Measurements from ENCODE around the gene SERPINA1.

The SERPINA1 gene

GRCh38 chr14:94380225-94381148, 7.9 kb downstream of the SERPINA1 start:
- Histone ChIP-seq H3K4me1 (ENCODE audit: control insufficient read depth, insufficient read depth, low read length) (peaks cover 5% of the 10 kb centered on the region), H3K27me3 (ENCODE audit: control insufficient read depth, insufficient read depth, low read length) (no peaks in the 10 kb centered on the region), H3K9ac (ENCODE audit: low read depth, low read length) (no peak overlapping the region), H3K9me3 (ENCODE audit: control insufficient read depth, insufficient read depth, low read length) (no peaks in the 10 kb centered on the region), H3K4me3 (ENCODE audit: low read depth, low read length) (no peak overlapping the region), H3K36me3 (ENCODE audit: control insufficient read depth, insufficient read depth, low read length) (no peaks in the 10 kb centered on the region)

GRCh38 chr14:94379291-94380224, 8.8 kb downstream of the SERPINA1 start:
- Histone ChIP-seq H3K4me3 (ENCODE audit: low read depth, low read length) (no peak overlapping the region), H3K9me3 (ENCODE audit: control insufficient read depth, insufficient read depth, low read length) (no peaks in the 10 kb centered on the region), H3K9ac (ENCODE audit: low read depth, low read length) (no peak overlapping the region), H3K4me1 (ENCODE audit: control insufficient read depth, insufficient read depth, low read length) (peaks cover 5% of the 10 kb centered on the region), H3K27me3 (ENCODE audit: control insufficient read depth, insufficient read depth, low read length) (no peaks in the 10 kb centered on the region), H3K36me3 (ENCODE audit: control insufficient read depth, insufficient read depth, low read length) (no peaks in the 10 kb centered on the region)

GRCh38 chr14:94378527-94379290, 9.7 kb downstream of the SERPINA1 start:
- no peaks in the 10 kb centered on the region for H3K9me3 ChIP-seq (ENCODE audit: control insufficient read depth, insufficient read depth, low read length)
- no peaks in the 10 kb centered on the region for H3K27me3 ChIP-seq (ENCODE audit: control insufficient read depth, insufficient read depth, low read length)
- no peaks in the 10 kb centered on the region for H3K36me3 ChIP-seq (ENCODE audit: control insufficient read depth, insufficient read depth, low read length)
- H3K4me3 ChIP-seq (ENCODE audit: low read depth, low read length), result no peak overlapping the region
- H3K4me1 ChIP-seq (ENCODE audit: control insufficient read depth, insufficient read depth, low read length), result peaks cover 5% of the 10 kb centered on the region
- H3K9ac ChIP-seq (ENCODE audit: low read depth, low read length), result no peak overlapping the region

GRCh38 chr14:94377866-94378470, 10.4 kb downstream of the SERPINA1 start:
- H3K4me1 ChIP-seq (ENCODE audit: control insufficient read depth, insufficient read depth, low read length), result peaks cover 5% of the 10 kb centered on the region
- no peak overlapping the region for H3K9ac ChIP-seq (ENCODE audit: low read depth, low read length)
- H3K9me3 ChIP-seq (ENCODE audit: control insufficient read depth, insufficient read depth, low read length), result no peaks in the 10 kb centered on the region
- no peak overlapping the region for H3K4me3 ChIP-seq (ENCODE audit: low read depth, low read length)
- no peaks in the 10 kb centered on the region for H3K27me3 ChIP-seq (ENCODE audit: control insufficient read depth, insufficient read depth, low read length)
- H3K36me3 ChIP-seq (ENCODE audit: control insufficient read depth, insufficient read depth, low read length), result no peaks in the 10 kb centered on the region

- Histone ChIP-seq H3K27me3 (ENCODE audit: control insufficient read depth, insufficient read depth, low read length) (no peaks in the 10 kb centered on the region), H3K4me1 (ENCODE audit: control insufficient read depth, insufficient read depth, low read length) (peaks cover 2% of the 10 kb centered on the region), H3K36me3 (ENCODE audit: control insufficient read depth, insufficient read depth, low read length) (no peaks in the 10 kb centered on the region), H3K4me3 (ENCODE audit: low read depth, low read length) (no peak overlapping the region), H3K9me3 (ENCODE audit: control insufficient read depth, insufficient read depth, low read length) (no peaks in the 10 kb centered on the region), H3K9ac (ENCODE audit: low read depth, low read length) (no peak overlapping the region)
Measured at GRCh38 chr14:94376976-94377865, 11.2 kb downstream of the SERPINA1 start.

GRCh38 chr14:94376108-94376975, 12.1 kb downstream of the SERPINA1 start:
- Histone ChIP-seq H3K9ac (ENCODE audit: low read depth, low read length) (no peak overlapping the region), H3K27me3 (ENCODE audit: control insufficient read depth, insufficient read depth, low read length) (no peaks in the 10 kb centered on the region), H3K4me1 (ENCODE audit: control insufficient read depth, insufficient read depth, low read length) (no peaks in the 10 kb centered on the region), H3K9me3 (ENCODE audit: control insufficient read depth, insufficient read depth, low read length) (no peaks in the 10 kb centered on the region), H3K4me3 (ENCODE audit: low read depth, low read length) (no peak overlapping the region), H3K36me3 (ENCODE audit: control insufficient read depth, insufficient read depth, low read length) (no peaks in the 10 kb centered on the region)

GRCh38 chr14:94375552-94376107, 12.8 kb downstream of the SERPINA1 start:
- no peaks in the 10 kb centered on the region for H3K4me1 ChIP-seq (ENCODE audit: control insufficient read depth, insufficient read depth, low read length)
- H3K27me3 ChIP-seq (ENCODE audit: control insufficient read depth, insufficient read depth, low read length), result no peaks in the 10 kb centered on the region
- no peak overlapping the region for H3K9ac ChIP-seq (ENCODE audit: low read depth, low read length)
- no peak overlapping the region for H3K4me3 ChIP-seq (ENCODE audit: low read depth, low read length)
- no peaks in the 10 kb centered on the region for H3K9me3 ChIP-seq (ENCODE audit: control insufficient read depth, insufficient read depth, low read length)
- no peaks in the 10 kb centered on the region for H3K36me3 ChIP-seq (ENCODE audit: control insufficient read depth, insufficient read depth, low read length)

- no peaks in the 10 kb centered on the region for H3K4me1 ChIP-seq (ENCODE audit: control insufficient read depth, insufficient read depth, low read length)
- H3K36me3 ChIP-seq (ENCODE audit: control insufficient read depth, insufficient read depth, low read length), result no peaks in the 10 kb centered on the region
- no peaks in the 10 kb centered on the region for H3K9me3 ChIP-seq (ENCODE audit: control insufficient read depth, insufficient read depth, low read length)
- no peaks in the 10 kb centered on the region for H3K27me3 ChIP-seq (ENCODE audit: control insufficient read depth, insufficient read depth, low read length)
- H3K9ac ChIP-seq (ENCODE audit: low read depth, low read length), result no peak overlapping the region
- H3K4me3 ChIP-seq (ENCODE audit: low read depth, low read length), result no peak overlapping the region
Measured at GRCh38 chr14:94374749-94375260, 13.6 kb downstream of the SERPINA1 start.

GRCh38 chr14:94374116-94374515, 14.3 kb downstream of the SERPINA1 start:
- Histone ChIP-seq H3K27me3 (ENCODE audit: control insufficient read depth, insufficient read depth, low read length) (no peaks in the 10 kb centered on the region), H3K4me3 (ENCODE audit: low read depth, low read length) (no peak overlapping the region), H3K4me1 (ENCODE audit: control insufficient read depth, insufficient read depth, low read length) (no peaks in the 10 kb centered on the region), H3K9ac (ENCODE audit: low read depth, low read length) (no peak overlapping the region), H3K36me3 (ENCODE audit: control insufficient read depth, insufficient read depth, low read length) (no peaks in the 10 kb centered on the region), H3K9me3 (ENCODE audit: control insufficient read depth, insufficient read depth, low read length) (no peaks in the 10 kb centered on the region)

Data from iPS-15b (cell line).